GM21367 (cell line): ENCODE data around the gene MYOG.

ENCODE experiments used
- ATAC-seq: cut with Tn5 transposase; IDR thresholded peaks from one replicate; pipeline ENCODE4 v1.9.1; 2021; ENCODE audit not compliant: unreplicated experiment

Gene MYOG

DNA sequence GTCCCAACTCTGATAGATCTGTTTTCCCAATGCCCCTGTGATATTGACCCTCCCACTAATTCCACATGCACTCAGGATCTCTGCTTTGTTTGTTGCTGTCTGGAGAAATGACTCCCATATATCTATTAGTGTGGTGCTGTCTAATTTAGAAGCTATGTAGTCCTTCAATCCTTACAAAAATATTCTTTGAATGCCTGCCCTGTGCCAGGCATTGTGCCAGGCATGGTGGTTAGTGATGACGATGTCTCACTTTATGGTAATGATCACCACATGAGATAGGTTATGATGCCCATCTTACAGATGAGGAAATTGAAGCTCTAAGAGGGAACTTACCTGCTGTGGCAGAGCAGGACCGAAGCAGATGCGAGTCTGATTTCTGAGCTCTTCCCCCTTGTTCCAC, 12.9 kb downstream of the MYOG start:
- ATAC-seq = no peak

DNA sequence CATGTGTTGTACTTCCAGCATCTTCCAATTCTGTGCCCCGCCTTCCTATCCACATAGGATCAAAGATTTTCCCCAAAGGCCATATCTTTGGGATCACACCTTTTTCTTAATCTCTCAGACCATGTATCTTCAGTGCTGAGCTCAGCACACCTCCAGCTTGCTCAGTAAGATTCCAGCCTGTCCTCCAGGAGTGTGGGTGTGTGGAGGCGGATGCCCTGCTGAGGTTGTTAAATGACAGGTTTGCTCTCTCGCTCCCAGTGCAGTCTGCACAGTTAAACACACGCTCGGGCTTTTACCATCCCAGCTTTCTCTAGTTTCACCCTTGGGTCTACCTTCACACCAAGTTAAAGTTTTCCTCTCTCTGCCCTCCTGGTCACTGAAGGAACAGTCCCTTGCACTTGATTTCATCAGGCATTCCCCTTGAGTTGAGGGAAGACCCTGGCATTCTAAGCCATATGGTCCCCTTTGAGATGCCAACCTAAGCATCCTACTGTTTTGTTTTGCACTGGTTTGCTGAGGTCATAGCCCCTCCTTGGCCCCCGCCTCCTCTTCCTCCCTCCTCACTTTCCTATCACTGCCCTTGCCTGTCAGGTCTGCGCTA, 13.7 kb downstream of the MYOG start:
- ATAC-seq = no peak

DNA sequence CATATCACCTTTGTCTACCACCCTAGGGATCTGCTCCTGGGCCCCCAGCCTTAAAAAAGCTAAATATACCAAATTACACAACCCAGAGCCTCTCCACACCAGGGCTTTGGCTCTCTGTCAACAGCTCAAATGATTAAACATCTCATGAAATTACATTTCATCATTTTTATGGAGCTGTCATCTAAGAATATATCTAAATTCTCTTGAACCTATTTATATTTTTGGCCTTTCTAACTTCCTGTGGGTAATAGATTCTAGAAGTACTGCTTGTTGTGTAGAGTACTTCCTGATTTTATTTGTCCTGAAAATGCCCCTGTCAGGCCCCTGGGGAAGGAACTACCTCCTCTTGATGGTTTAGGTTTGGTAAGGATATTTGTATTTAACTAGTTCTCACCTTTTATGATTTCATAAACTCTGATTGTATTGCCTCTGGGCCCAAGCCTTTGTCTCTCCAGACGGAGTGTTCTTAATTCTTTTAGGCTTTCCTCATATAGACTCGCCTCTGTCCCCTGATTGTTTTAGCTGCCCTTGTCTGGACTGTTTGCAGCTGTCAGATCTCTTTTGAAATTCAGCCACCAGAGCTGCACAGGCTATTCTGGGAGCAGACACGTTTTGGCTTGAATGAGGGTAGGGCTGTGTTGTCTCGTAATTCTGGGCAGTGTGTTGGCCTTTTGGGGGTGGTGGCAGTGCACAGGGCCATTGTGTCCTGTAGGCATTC, 16.6 kb downstream of the MYOG start:
- ATAC-seq = no peak

DNA sequence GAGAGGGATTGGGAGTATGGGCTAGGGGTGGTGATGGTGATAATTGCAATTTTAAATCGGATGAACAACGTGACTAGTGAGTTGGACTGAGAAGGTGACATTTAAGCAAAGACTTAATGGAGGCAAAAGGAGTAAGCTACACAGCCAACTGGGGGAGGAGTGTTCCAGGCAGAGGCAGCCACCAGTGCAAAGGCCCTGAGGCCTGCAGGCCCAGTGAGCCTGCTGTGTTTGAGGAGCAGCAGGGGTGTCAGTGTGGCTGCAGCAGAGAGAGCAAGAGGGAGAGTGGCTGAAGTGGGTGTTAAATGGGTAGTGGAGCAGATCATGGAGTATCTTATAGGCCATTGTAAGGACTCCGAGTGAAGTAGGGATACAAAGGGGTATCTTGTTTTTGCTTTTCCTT, 18.8 kb downstream of the MYOG start:
- ATAC-seq = no peak

DNA sequence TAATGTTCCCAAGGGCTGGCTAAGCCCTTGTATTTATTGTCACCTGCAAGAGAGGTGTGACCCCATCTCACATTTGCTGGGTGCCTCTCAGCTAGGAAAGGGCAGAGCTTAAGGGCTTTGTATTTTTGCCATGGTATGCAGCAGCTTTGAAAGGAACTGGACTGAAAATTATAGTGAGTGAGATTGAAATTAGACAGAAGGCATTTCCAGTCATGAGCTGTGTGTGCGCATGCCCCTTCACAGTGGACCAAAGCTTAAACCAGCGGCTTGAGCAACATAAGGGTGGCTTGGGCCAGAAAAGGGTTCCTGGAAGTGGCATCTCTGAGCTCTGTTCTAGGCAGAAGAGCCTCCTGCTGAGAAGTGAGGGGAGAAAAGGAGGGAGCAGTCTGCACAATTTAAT, 19.8 kb downstream of the MYOG start:
- ATAC-seq = no peak

DNA sequence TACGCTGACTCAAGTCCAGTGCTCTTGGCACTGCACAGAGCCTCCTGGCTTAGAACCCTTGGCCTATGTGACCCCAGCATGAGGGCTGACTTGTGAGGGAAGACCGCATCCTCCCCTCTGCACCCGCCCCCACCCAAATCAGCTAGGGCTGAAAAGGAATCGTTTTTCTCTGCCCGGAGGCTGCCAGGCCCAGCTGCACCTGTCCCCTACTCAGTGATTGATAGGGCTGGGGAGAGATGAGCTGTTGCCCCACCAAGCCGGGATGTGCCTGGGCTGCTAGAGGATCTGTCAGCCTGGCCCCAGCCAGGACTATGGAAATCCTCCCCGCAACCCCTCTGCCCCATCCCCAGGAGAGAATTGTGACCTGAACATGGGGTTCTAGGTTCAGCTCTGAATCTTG, 20.6 kb downstream of the MYOG start:
- no peak for ATAC-seq

DNA sequence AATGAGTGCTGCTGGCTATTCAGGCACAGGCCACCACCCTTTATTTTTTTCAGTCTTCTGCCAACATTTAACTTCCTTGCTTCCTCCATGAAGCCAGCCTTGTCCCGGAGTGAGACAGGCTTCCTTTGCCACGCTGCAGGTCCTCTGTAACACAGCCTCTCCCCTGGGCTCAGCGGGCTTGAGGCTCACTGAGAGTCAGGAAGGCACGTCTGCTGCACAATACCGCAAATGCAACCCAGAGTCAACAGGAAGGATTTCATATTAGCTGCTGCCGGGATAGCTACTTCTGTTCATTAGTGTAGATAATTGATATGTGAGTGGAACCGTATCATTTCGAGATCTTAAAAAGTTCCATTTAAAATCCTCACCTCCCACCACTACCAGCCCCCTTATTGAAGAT, 22.5 kb downstream of the MYOG start:
- no peak for ATAC-seq

DNA sequence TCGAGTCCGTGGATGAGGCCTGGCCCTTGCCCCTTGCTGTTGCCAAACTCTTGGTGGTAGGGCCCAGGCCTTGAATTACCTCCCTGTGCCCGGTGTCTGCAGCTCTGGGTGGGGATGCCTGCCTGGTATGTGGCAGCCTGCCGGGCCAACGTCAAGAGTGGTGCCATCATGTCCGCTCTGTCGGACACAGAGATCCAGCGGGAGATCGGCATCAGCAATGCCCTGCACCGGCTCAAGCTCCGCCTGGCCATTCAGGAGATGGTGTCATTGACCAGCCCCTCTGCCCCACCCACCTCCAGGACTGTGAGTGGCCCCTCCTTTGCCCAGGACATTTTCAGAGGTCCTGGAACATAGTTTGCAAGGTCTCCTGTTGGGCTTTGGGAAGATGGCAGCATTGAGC, 25.7 kb downstream of the MYOG start:
- no peak for ATAC-seq

DNA sequence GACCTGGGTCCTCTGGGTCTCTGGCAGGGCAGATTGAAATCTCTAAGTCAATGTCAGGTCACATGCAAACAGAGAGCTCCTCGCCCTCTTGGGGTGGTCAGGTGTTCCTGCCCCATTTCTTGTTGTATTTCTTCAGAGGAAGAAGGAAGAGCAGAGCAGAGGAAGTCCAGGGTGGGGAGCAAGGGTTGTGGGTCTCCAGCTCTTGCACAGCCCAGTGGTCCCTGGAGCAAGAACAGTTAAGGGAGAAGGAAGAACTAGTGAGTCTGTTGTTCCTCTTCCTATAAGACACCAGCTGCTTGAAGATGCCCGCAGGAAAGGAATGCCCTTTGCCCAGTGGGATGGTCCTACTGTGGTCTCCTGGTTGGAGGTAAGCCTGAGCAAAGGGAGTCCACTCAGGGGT, 26.3 kb downstream of the MYOG start:
- ATAC-seq = no peak

DNA sequence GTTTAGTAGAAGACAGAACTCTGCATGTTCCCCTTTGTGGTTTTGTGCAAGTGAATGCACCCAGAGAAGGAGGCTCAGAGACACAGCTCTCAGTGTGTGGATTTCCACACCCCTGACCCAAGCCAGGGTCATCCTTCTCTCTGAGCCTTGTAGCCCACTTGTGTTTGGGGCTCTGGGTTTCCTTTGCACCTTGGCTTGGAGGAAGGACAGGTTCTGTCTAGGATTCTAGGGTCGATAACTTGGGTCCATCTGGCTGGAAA, 27.2 kb downstream of the MYOG start:
- no peak for ATAC-seq

DNA sequence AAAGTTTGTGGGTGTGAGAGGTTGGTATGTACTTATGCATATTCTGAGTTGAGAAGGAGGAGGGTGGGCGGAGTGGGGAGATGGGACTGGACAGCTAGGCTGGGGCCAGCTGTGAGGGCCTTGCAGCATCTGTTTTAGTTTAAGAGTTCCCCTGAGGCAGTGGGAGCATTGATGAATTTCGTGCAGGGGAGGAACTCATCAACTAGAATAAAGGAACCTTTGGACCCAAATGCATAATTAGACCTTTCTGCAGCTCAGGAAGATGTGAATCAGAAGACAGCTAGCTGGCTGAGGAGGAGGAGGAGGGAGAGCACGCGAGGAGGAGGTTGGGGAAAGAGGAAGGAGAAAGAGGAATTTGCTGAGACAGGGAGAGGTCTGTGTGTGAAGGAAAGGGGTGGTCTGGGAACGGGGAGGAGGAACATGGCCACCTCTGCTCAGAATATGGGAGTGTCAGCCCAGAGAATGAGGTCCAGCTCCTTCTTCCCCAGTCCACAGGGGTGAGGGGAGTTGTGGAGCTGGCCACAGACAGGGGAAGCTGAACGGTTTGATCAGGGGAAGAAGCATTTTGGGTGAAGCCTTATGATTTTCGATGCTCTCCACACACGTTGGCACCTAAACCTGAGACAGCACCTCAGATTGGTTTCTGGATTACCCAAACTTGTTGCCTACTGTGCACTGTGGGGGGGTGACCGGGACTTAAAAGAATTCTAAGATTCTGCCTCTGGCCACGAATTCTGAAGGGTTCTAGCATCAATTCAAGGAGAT, 27.7 kb downstream of the MYOG start:
- no peak for ATAC-seq

DNA sequence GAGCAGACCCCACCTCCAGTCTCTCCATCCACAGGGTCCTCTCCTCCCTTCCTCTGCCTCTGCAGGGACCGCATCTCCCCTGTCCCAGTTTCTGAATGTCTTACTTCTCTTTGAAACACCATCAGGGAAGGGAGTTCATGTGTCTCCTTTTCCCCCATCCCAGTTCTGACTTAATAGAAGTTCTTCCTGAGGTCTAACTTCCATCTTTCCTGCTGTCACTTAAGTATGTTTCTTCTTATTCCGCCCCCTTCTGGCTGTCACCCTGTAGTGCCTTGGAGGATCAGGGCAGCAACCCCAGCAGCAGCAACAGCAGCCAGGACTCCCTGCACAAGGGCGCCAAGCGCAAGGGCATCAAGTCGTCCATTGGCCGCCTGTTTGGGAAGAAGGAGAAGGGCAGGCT, 29.3 kb downstream of the MYOG start:
- ATAC-seq = no peak

DNA sequence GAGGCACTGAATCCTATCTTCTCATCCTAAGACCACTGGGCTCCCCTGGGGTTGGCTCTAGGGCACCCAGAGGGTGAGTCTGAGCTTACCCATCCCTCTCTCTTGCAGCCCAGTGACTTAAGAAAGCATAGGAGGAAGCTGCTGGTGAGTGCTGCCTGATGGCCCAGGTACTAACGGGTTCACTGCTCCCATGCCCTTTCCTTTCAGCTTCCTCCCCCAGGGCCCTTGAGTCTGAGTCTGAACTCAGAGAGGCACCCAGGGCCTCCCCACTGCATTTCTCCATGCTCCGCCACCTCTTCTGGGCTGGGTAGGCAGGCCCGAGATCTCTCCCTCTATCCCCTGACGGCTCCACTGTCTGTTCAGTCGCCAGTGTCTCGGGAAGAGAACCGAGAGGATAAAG, 29.8 kb downstream of the MYOG start:
- no peak for ATAC-seq

DNA sequence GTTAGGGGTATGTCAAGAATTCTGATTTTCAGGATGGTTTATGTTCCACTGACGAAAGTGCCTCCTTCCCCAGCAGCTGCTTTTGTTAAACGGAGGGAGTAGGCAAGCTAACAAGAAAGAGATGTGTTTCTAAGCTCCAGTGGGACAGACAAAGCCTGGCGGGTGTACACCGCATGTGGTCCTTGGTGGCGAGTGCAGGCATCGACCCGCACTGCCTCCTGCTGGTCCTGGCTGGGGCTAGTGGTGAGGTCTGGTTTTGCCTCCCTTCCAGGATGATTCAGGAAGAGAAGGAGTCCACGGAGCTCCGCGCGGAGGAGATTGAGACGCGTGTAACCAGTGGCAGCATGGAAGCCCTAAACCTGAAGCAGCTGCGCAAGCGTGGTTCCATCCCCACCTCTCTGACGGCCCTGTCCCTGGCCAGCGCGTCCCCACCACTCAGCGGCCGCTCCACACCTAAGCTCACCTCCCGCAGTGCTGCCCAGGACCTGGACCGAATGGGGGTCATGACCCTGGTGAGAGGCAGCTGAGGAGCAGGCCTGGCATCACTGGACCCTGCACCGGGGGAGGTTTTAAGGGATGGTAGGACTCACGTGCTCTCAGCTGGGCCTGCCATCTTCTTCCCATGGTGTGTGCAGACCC, 30.5 kb downstream of the MYOG start:
- no peak for ATAC-seq

DNA sequence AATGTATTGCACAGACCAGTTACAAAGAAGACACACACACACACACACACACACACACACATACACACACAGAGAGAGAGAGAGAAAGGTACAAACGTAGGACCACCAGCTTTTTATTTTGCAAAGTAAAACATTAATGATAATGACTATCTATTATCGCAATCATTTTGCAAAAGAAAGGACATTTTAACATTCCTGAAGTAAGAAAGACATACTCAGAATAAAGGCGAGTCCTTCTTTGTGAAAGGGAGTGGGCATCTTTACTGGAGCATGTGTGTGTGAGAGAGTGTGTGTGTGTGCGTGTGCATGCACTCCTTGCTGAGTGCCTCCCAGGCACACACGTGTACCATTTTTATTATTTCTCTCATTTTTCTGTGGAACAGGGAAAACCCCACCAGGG, 31.2 kb downstream of the MYOG start:
- no peak for ATAC-seq

DNA sequence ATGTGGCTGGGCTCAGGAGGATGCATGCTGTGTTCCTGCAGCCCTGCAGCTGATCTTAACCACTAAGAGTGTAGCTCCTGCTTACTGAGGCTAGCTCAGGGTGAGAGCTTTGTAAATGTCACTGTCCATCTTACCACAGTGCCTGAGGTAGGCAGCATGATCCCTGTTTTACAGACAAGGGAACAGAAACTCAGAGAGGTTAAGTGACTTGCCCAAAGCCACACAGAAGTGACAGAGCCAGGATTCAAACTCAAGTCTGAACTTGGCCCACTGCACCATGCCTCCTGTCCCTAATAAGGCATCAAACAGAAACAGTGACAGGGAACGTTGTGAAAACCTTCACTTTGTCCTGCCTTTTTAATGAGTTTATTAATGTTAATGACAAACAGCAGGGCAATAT, 31.6 kb downstream of the MYOG start:
- no peak for ATAC-seq

DNA sequence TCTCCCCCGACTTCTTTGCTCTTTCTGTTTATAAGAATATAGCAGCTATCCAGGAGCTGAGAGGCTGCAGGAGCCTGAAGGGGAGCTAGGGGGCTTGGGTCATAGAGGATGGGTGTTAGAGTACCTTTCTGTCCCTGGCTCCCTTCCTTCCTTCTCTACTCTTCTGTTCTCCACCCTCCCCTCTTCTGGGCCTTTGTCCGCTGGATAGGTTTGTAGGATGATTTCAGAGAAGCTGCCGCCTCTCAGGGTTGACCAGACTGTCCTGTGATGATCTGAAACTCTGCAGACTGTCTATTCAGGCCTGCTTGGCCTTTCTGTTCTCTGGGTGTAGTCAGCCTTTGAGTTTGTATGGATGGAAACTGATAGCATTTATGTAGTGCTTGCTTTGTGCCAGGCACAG, 33.2 kb downstream of the MYOG start:
- ATAC-seq = no peak

DNA sequence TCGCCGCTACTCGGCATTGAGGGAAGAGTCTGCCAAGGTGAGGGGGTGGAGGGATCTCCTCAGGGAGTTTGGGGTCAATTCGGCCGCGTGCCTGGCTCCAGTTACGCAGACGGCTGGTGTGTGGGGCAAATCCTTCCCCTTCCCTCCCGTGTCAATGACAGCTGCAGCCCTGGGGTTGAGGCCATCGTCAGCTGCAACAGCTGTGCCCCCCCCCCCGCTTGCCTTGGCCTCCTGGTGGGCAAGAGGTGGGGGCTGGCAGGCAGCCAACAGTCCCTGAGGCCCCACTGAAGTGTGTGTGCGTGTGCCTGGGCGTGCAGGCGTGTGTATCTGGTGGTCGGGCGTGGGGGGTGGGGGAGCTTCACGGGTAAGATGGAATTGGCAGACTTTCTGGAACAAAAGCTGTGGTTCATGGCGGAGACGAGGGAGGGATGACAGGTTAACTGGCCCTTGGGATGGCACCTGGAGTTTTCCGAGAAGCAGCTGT, 33.9 kb downstream of the MYOG start:
- ATAC-seq = no peak

DNA sequence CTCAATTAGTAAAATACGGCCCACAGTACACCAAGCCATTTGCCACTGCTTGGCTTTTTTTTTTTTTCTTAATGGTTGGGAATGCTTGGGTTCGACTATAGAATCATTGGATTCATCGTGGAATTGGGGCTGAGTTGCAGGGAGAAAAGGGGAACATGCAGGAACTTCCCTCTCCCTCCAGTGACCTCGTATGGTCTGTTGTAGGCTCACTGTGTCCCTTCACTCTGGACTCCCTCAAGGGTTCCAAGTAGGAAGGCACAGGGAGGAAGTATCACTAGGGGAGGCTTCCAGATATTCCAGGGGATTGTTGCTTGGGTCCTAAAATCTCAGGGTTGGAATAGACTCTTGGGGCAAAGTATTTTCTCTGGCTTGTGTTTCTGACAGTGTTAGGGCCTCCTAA, 35.0 kb downstream of the MYOG start:
- no peak for ATAC-seq

DNA sequence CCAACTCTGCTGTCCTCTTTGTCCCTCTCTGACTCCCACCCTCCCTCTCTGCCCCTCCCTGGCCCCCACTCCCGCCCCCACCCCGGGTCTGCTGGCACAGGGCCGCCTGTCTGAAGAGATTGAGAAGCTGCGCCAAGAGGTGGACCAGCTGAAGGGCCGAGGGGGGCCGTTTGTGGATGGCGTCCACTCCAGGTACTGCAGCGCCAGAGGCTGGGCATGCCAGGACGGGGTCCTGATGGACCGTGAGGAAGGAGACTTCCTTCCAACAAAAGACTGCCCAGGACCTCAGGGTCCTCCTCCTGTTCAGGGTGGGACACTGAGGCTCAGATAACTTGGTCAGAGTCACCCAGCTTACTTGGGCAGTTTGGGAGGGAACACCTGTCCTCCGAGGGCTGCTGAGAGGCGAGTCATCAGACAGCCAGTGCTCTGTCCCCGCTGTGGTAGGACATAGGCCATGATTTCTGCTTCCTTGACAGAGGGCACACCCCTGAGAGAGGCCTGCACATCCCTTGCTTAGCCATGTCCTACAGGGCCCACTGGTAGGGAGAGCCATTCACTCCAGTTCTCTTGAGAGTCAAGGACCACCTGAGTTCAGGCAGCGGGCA, 36.1 kb downstream of the MYOG start:
- no peak for ATAC-seq

DNA sequence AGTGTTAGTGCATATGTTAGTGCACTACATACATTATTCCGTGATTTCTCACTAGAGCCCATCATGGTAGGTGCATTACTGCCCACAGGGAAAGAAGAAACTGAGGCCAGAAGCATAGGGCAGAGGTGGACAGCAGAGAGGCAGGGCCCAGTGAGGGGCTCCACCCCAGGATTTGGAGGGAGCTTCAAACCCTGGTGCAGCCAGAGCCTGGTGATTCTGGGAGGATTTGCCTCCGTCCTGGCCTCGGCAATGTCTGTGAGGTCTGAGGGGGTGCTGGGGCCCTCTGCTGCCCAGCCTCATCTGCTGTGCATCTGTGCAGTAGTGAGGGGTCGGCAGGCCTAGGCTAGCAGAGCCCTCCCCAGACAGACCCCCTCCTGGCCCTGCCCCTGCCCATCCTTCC, 36.7 kb downstream of the MYOG start:
- no peak for ATAC-seq
